GM03348 (cell line): ENCODE data around the gene ATP2B3.

Source experiments
- DNase-seq: peaks from one replicate; pipeline ENCODE4 v3.0.0; 2012; ENCODE audit warnings: low spot score

ATP2B3 gene

GRCh38 chrX:153517423-153517822 lies at the start of gene ATP2B3:
Gene ATP2B3, plus strand, starts transcription at chrX:153517642. Its CDS starts 18,606 bp downstream, at chrX:153536248.
- DNase-seq = no peak

GRCh38 chrX:153468008-153468580 lies 49.3 kb upstream of the ATP2B3 start:
- no peak for DNase-seq

- DNase-seq = peak; percentile 45
Observed at GRCh38 chrX:153469811-153470410, 47.5 kb upstream of the ATP2B3 start.

GRCh38 chrX:153470411-153471363 lies 46.8 kb upstream of the ATP2B3 start, which contains the start of gene HAUS7:
Gene HAUS7, minus strand, starts transcription at chrX:153470576. Its CDS starts 19 bp downstream, at chrX:153470557.
- peak; percentile 96 for DNase-seq

- peak; percentile 43 for DNase-seq
Observed at GRCh38 chrX:153471663-153472280, 45.7 kb upstream of the ATP2B3 start.

GRCh38 chrX:153473126-153473525 lies 44.3 kb upstream of the ATP2B3 start:
- DNase-seq = no peak

GRCh38 chrX:153474266-153474665 lies 43.2 kb upstream of the ATP2B3 start:
- no peak for DNase-seq

GRCh38 chrX:153474718-153475117 lies 42.7 kb upstream of the ATP2B3 start:
- DNase-seq = peak; percentile 80

- DNase-seq = no peak
Observed at GRCh38 chrX:153475271-153475670, 42.2 kb upstream of the ATP2B3 start.

GRCh38 chrX:153475751-153476281 lies 41.6 kb upstream of the ATP2B3 start:
- DNase-seq = no peak

GRCh38 chrX:153476666-153477363 lies 40.6 kb upstream of the ATP2B3 start:
- DNase-seq = peak; percentile 75

- DNase-seq = no peak
Observed at GRCh38 chrX:153477364-153477857, 40.0 kb upstream of the ATP2B3 start.

- peak; percentile 52 for DNase-seq
Observed at GRCh38 chrX:153477901-153478300, 39.5 kb upstream of the ATP2B3 start.

- DNase-seq = no peak
Observed at GRCh38 chrX:153478746-153479145, 38.7 kb upstream of the ATP2B3 start.

- no peak for DNase-seq
Observed at GRCh38 chrX:153481043-153481442, 36.4 kb upstream of the ATP2B3 start.

GRCh38 chrX:153482376-153483015 lies 34.9 kb upstream of the ATP2B3 start:
- DNase-seq = no peak

- no peak for DNase-seq
Observed at GRCh38 chrX:153485396-153486080, 31.9 kb upstream of the ATP2B3 start.

GRCh38 chrX:153486171-153486570 lies 31.3 kb upstream of the ATP2B3 start:
- no peak for DNase-seq

- DNase-seq = no peak
Observed at GRCh38 chrX:153487590-153488071, 29.8 kb upstream of the ATP2B3 start.
